HFF-Myc (cell line): Measurements from ENCODE around the gene SRP72.
A peak's percentile ranks its signal among the peaks of the same experiment; 100 is the strongest.

Source experiments
- DNase-seq: peaks from one replicate; pipeline ENCODE4 v3.0.0-alpha.2; 2011; ENCODE audit warnings: low read depth; ENCODE audit errors: extremely low read depth
- H3K4me3 ChIP-seq: replicated peaks from 2 replicates; pipeline ENCODE4 v1.5.1; 2011; ENCODE audit warnings: low read depth, mild to moderate bottlenecking, control low read depth, low read length
- CTCF ChIP-seq: IDR thresholded peaks from 2 replicates; pipeline ENCODE4 v1.5.1; 2012; ENCODE audit warnings: mild to moderate bottlenecking, low read depth, low read length, control low read depth; ENCODE audit errors: missing control alignments

Gene SRP72

GRCh38 chr4:56464581-56464980 is 2.8 kb upstream of the SRP72 start:
- DNase-seq: no peak
- TF ChIP-seq CTCF: no peak
- no peak overlapping the region for H3K4me3 ChIP-seq

- peak; percentile 3 for DNase-seq
- TF ChIP-seq CTCF: no peak
- peak overlapping the region; percentile 88 for H3K4me3 ChIP-seq
Measured at GRCh38 chr4:56465599-56466295, 1.7 kb upstream of the SRP72 start.

GRCh38 chr4:56466296-56466761 is 1.1 kb upstream of the SRP72 start:
- peak; percentile 29 for DNase-seq
- H3K4me3 ChIP-seq: peak overlapping the region; percentile 88

- H3K4me3 ChIP-seq: peak overlapping the region; percentile 88
- TF ChIP-seq CTCF: no peak
- DNase-seq: no peak
Measured at GRCh38 chr4:56466910-56467283, 520 bp upstream of the SRP72 start.

- H3K4me3 ChIP-seq: peak overlapping the region; percentile 88
- no peak for TF ChIP-seq CTCF
- no peak for DNase-seq
Measured at GRCh38 chr4:56468097-56468422, 643 bp downstream of the SRP72 start.

- no peak for TF ChIP-seq CTCF
- no peak for DNase-seq
- H3K4me3 ChIP-seq: peak overlapping the region; percentile 88; the same call in 1 of the 2 replicates
Measured at GRCh38 chr4:56469489-56470210, 2.2 kb downstream of the SRP72 start.

- no peak for DNase-seq
- no peak overlapping the region for H3K4me3 ChIP-seq
- TF ChIP-seq CTCF: no peak
Measured at GRCh38 chr4:56475917-56476316, 8.5 kb downstream of the SRP72 start.
